ACC112 (cell line): Measurements from ENCODE around the gene TREX2.
"Not testable (repeated sequence)": the region's sequence is repeated elsewhere in the genome, so short reads cannot be mapped to it uniquely, and the experiment has no call there.

Source experiments
- H2AFZ ChIP-seq: fragments of 200-600 bp; sonication (generic); one replicate; pipeline ENCODE4 v1.6.0; 2017; ENCODE audit warnings: antibody characterized with exemption, low read length; ENCODE audit not compliant: unreplicated experiment
- H3K27ac ChIP-seq: fragments of 200-600 bp; sonication (generic); 2 replicates; pipeline ENCODE4 v1.5.1; 2014; ENCODE audit warnings: low read depth, mild to moderate bottlenecking, antibody characterized with exemption, low read length, moderate library complexity
- H3K27me3 ChIP-seq: fragments of 200-600 bp; sonication (generic); 2 replicates; pipeline ENCODE4 v1.6.1; 2014; ENCODE audit warnings: mild to moderate bottlenecking, antibody characterized with exemption, low read length, moderate library complexity, mixed read lengths; ENCODE audit not compliant: insufficient read depth
- H3K36me3 ChIP-seq: fragments of 200-600 bp; sonication (generic); 2 replicates; pipeline ENCODE4 v1.6.1; 2016; ENCODE audit warnings: mild to moderate bottlenecking, antibody characterized with exemption, low read length, moderate library complexity, mixed read lengths; ENCODE audit not compliant: insufficient read depth
- H3K4me1 ChIP-seq: fragments of 200-600 bp; sonication (generic); one replicate; pipeline ENCODE4 v1.6.1; 2016; ENCODE audit warnings: low read length, mixed read lengths; ENCODE audit not compliant: insufficient read depth, unreplicated experiment, control insufficient read depth
- H3K4me3 ChIP-seq: fragments of 200-600 bp; sonication (generic); 2 replicates; pipeline ENCODE4 v1.5.1; 2014; ENCODE audit warnings: mild to moderate bottlenecking, low read depth, low read length
- H3K79me2 ChIP-seq: fragments of 200-600 bp; sonication (generic); one replicate; pipeline ENCODE4 v1.6.0; 2016; ENCODE audit warnings: low read length; ENCODE audit not compliant: control insufficient read depth, unreplicated experiment, insufficient read depth

The TREX2 gene

DNA sequence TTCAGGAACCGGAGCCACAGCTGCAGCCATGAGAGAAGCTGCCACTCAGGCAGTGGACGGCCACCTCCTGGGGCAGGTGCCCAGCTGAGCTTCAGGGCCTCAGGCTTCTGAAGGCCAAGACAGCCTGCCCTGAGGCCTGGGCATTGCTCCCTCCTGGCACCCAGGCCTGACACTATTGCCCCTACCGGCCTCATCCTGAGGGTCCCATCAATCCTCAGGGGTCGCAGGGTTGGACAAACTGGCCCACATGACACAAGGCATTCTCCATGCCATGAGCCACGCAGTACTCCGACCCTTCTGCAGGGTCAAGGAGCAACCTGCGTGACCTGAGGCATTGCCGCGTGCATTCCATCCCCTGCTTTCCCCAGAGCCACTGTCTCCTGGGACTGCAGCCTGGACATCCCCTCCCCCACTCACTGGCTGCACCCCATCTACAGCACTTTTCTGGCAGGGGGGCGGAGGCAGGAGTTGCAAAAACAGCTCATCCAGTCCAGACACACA is 37.6 kb downstream of the TREX2 start:
- Histone ChIP-seq H3K36me3 (no peaks in the 10 kb centered on the region), H3K4me1 (no peaks in the 10 kb centered on the region), H3K27ac (no peak overlapping the region), H3K79me2 (no peaks in the 10 kb centered on the region), H3K4me3 (no peak overlapping the region), H3K27me3 (0 out of 2 replicates have a peak, but pooled peaks cover 4% of the 10 kb centered on the region), H2AFZ (no peak overlapping the region)

GRCh38 chrX:153407736-153408135 is 38.1 kb downstream of the TREX2 start:
- H3K4me3 ChIP-seq: no peak overlapping the region
- H3K4me1 ChIP-seq: no peaks in the 10 kb centered on the region
- no peak overlapping the region for H3K27ac ChIP-seq
- H3K36me3 ChIP-seq: no peaks in the 10 kb centered on the region
- no peak overlapping the region for H2AFZ ChIP-seq
- peaks cover 9% of the 10 kb centered on the region; the same call in 1 of the 2 replicates for H3K27me3 ChIP-seq
- no peaks in the 10 kb centered on the region for H3K79me2 ChIP-seq

GRCh38 chrX:153406903-153407302 is 39.0 kb downstream of the TREX2 start:
- Histone ChIP-seq H3K36me3 (no peaks in the 10 kb centered on the region), H2AFZ (no peak overlapping the region), H3K79me2 (no peaks in the 10 kb centered on the region), H3K27me3 (peaks cover 10% of the 10 kb centered on the region; the same call in 1 of the 2 replicates), H3K27ac (no peak overlapping the region), H3K4me3 (no peak overlapping the region), H3K4me1 (no peaks in the 10 kb centered on the region)

- H3K27me3 ChIP-seq: peaks cover 10% of the 10 kb centered on the region; the same call in 1 of the 2 replicates
These were observed 39.8 kb downstream of the TREX2 start for GRCh38 chrX:153406011-153406410.

GRCh38 chrX:153405426-153405825 is 40.4 kb downstream of the TREX2 start:
- Histone ChIP-seq H3K4me3 (no peak overlapping the region), H3K79me2 (no peaks in the 10 kb centered on the region), H3K27me3 (peaks cover 10% of the 10 kb centered on the region; the same call in 1 of the 2 replicates), H3K36me3 (no peaks in the 10 kb centered on the region), H3K27ac (no peak overlapping the region), H3K4me1 (no peaks in the 10 kb centered on the region), H2AFZ (no peak overlapping the region)

More at GRCh38 chrX:153406011-153406410, 39.8 kb downstream of the TREX2 start:
- H3K27ac ChIP-seq: no peak overlapping the region
- H3K4me1 ChIP-seq: no peaks in the 10 kb centered on the region
- no peaks in the 10 kb centered on the region for H3K36me3 ChIP-seq
- H2AFZ ChIP-seq: no peak overlapping the region
- no peaks in the 10 kb centered on the region for H3K79me2 ChIP-seq
- no peak overlapping the region for H3K4me3 ChIP-seq

DNA sequence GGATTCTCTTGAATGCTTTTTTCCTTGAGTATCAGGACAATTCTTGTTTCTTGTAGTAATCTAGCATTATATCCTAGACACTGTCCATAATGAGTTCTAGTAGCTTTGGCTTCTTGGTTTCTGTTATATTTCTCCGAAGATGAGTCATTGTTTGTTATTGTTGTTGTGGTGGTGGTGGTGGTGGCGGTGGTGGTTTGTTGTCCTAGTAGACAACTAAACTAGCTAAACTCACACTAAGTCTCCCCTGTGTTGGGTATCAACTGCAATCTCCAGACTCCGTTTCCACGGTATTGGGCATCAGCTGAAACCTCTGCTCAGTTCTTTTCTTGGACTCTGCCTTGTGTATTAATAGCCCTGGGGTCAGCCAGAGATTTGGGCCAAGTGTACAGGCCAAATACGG is 41.5 kb downstream of the TREX2 start:
- H3K27ac ChIP-seq, H3K36me3 ChIP-seq, H3K79me2 ChIP-seq, H3K27me3 ChIP-seq, H2AFZ ChIP-seq, H3K4me1 ChIP-seq, H3K4me3 ChIP-seq: not testable (repeated sequence)

DNA sequence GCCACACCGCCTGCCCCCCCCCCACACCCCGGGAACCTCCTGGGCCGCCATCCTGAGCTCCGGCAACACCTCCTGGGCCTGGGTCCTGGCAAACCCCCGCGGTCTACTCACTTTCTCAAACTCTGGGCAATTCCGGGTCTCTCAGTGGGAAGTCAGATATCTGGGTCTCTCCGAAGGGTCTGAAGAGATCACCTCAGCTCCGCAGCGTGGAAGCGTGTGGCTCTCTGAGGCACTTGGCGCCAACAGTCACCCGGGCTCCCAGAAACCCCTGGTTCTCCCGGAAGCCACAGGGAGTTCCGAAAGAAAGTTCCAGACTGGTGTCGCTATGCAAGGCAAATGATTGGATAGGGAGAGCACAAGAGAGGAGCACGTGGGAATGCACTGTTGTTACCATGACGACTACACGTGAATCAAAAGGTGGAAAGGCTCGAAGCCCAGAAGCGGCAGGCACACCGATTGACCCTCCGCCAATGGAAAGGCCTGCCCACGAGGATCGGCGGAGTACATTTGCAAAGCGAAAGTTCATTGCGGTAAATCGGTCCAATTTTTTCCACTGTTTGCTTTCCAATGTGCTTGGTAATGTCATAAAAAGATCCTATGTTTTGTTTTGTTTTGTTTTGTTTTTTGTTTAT is 44.6 kb downstream of the TREX2 start, which contains the start of gene PNMA6E:
Gene PNMA6E (minus strand): TSS at position 218 of the 632 bp plus-strand sequence. CDS start 2,501 bp downstream, outside the sequence.
- no peak within 1 kb of the TSS for H3K27ac ChIP-seq

GRCh38 chrX:153400146-153401132 is 45.4 kb downstream of the TREX2 start:
- Histone ChIP-seq H3K4me1 (no peaks in the 10 kb centered on the region), H3K4me3 (no peak overlapping the region), H3K36me3 (no peaks in the 10 kb centered on the region), H3K27me3 (peaks cover 10% of the 10 kb centered on the region; the same call in 1 of the 2 replicates), H3K27ac (no peak overlapping the region), H2AFZ (no peak overlapping the region), H3K79me2 (no peaks in the 10 kb centered on the region)

More for the DNA sequence above, 44.6 kb downstream of the TREX2 start, which contains the start of gene PNMA6E:
- Histone ChIP-seq H2AFZ (no peak within 1 kb of the TSS), H3K27me3 (peaks cover 10% of the 10 kb centered on the region; the same call in 1 of the 2 replicates), H3K36me3 (no peaks in the 10 kb centered on the region), H3K4me3 (no peak within 1 kb of the TSS), H3K4me1 (no peaks in the 10 kb centered on the region), H3K79me2 (no peaks in the 10 kb centered on the region)

DNA sequence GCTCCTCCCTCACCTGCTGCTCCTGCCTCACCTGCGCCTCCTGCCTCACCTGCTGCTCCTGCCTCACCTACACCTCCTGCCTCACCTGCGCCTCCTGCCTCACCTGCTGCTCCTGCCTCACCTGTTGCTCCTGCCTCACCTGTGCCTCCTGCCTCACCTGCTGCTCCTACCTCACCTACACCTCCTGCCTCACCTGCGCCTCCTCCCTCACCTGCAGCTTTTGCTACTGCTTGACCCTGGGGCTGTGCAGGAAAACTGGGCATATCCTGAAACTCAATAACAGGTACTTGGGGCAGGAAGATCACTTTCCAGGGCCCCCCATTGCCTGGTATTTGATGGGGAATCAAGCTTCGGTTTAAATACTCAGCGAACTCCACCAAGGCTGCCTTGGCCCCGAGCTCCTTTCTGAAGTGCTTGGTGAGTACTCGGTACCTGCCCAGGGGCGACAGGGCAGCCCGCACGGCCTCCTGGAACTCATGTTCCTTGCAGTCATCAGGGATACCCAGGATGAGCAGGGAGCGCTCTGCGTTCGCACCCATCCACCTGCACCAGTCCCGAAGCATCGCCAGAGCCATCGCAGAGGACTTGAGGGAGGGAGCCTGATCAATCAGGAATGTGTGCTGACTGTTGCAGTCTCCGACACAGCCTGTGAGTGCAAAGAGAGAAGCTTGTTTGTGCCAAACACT is 47.4 kb downstream of the TREX2 start:
- H3K27ac ChIP-seq: no peak overlapping the region
- peaks cover 7% of the 10 kb centered on the region; the same call in 1 of the 2 replicates for H3K27me3 ChIP-seq
- H3K4me1 ChIP-seq: no peaks in the 10 kb centered on the region
- no peaks in the 10 kb centered on the region for H3K79me2 ChIP-seq
- no peak overlapping the region for H3K4me3 ChIP-seq
- no peaks in the 10 kb centered on the region for H3K36me3 ChIP-seq
- H2AFZ ChIP-seq: no peak overlapping the region
